ENCODE data around the gene WDR1.

- TF ChIP-seq CTCF (IDR thresholded peaks at IDR 0.05) (no peak), POLR2A (IDR thresholded peaks at IDR 0.05) (no peak)
Observed at GRCh38 chr4:10081218-10081606, 35.4 kb downstream of the WDR1 start.
